Endothelial cell of umbilical vein (primary cell): ENCODE measurements around the gene TM9SF4. TPM values are rescaled to one million over a fixed set of nuclear protein-coding genes. Genes with fewer than 3 reads are reported as not detected.

Source experiments
- BruUV-seq: library from RNA; stranded (reverse); fragments of 400-500 nt; replicated peaks from 2 replicates; lab custom pipeline; 2021; lab: Mats Ljungman, UMichigan
- CTCF ChIA-PET: fragments of 300-600, 350-600 bp; sonication (Branson Sonifier 250); formaldehyde crosslinking; loops from one replicate; lab custom pipeline; 2021; ENCODE audit warnings: antibody characterized with exemption, inconsistent platforms; lab: Charles Lee
- POLR2A ChIA-PET: fragments of 300-600, 350-600 bp; sonication (Branson Sonifier 250); formaldehyde crosslinking; loops from one replicate; lab custom pipeline; 2021; ENCODE audit warnings: antibody characterized with exemption, inconsistent platforms; lab: Charles Lee
- DNase-seq: peaks from one replicate; pipeline ENCODE4 v3.0.0-alpha.2; 2011; ENCODE audit warnings: low read depth, low spot score
- FAIRE-seq: peaks from 2 replicates; lab custom pipeline; 2011; peaks lifted over from hg19 to GRCh38; lab: Jason Lieb, UNC
- H2AFZ ChIP-seq: 2 replicates; pipeline ENCODE4 v1.6.0; 2012; ENCODE audit warnings: low read depth, low read length, control low read depth, inconsistent platforms
- H3K27ac ChIP-seq: 2 replicates; pipeline ENCODE4 v1.5.1; 2011; ENCODE audit warnings: low read depth, mild to moderate bottlenecking, control low read depth, low read length, moderate library complexity; ENCODE audit not compliant: insufficient read depth
- H3K27me3 ChIP-seq, 2 experiments: 2 replicates each; pipeline versions ENCODE4 v1.6.0 to v1.6.1; 2011; ENCODE audit warnings: low read length in 2 of 2, mixed read lengths in 1 of 2; ENCODE audit not compliant: control insufficient read depth in 2 of 2, insufficient read depth in 2 of 2
- H3K36me3 ChIP-seq, 2 experiments: 2 replicates in 1 of 2; 3 replicates in 1 of 2; pipeline ENCODE4 v1.5.1; 2011; ENCODE audit warnings: low read length in 2 of 2, mild to moderate bottlenecking in 1 of 2, moderate library complexity in 1 of 2; ENCODE audit not compliant: control insufficient read depth in 2 of 2, insufficient read depth in 2 of 2; ENCODE audit errors: extremely low read depth in 1 of 2
- H3K4me1 ChIP-seq: 3 replicates; pipeline ENCODE4 v1.5.1; 2011; ENCODE audit warnings: mild to moderate bottlenecking, low read length; ENCODE audit not compliant: control insufficient read depth, insufficient read depth; ENCODE audit errors: extremely low read depth
- H3K4me2 ChIP-seq: 2 replicates; pipeline ENCODE4 v1.6.1; 2011; ENCODE audit warnings: low read length, control low read depth, mixed read lengths; ENCODE audit not compliant: insufficient read depth
- H3K4me3 ChIP-seq, 3 experiments: fragments of 200-600 bp in 1 of 3; sonication (generic), shearing (Covaris generic) in 1 of 3; replicated peaks in 1 of 3; 2 replicates each; pipeline ENCODE4 v1.5.1; 2011 to 2016; ENCODE audit warnings: control low read depth in 3 of 3, low read length in 3 of 3, mild to moderate bottlenecking in 2 of 3, inconsistent platforms in 1 of 3, low read depth in 1 of 3, moderate library complexity in 1 of 3; ENCODE audit not compliant: insufficient read depth in 1 of 3
- H3K79me2 ChIP-seq: 2 replicates; pipeline ENCODE4 v1.6.0; 2012; ENCODE audit warnings: low read length, inconsistent platforms; ENCODE audit not compliant: control insufficient read depth, insufficient read depth
- H3K9ac ChIP-seq: replicated peaks from 2 replicates; pipeline ENCODE3; 2011; ENCODE audit warnings: low read length, control low read depth; ENCODE audit not compliant: insufficient read depth; ENCODE audit errors: extremely low read depth
- H3K9me1 ChIP-seq: replicated peaks from 3 replicates; pipeline ENCODE4 v1.6.0; 2011; ENCODE audit warnings: mild to moderate bottlenecking, low read length; ENCODE audit not compliant: control insufficient read depth, insufficient read depth; ENCODE audit errors: extremely low read depth
- H3K9me3 ChIP-seq: replicated peaks from 2 replicates; pipeline ENCODE4 v1.5.1; 2012; ENCODE audit warnings: low read length, inconsistent platforms; ENCODE audit not compliant: control insufficient read depth, insufficient read depth
- H4K20me1 ChIP-seq: replicated peaks from 2 replicates; pipeline ENCODE3; 2011; ENCODE audit warnings: mild to moderate bottlenecking, low read length; ENCODE audit not compliant: control insufficient read depth, insufficient read depth; ENCODE audit errors: extremely low read depth
- EZH2 ChIP-seq: IDR thresholded peaks from 2 replicates; pipeline ENCODE4 v1.6.1; 2012; ENCODE audit warnings: borderline replicate concordance, low read depth, mild to moderate bottlenecking, moderate library complexity, low read length, inconsistent platforms; ENCODE audit not compliant: severe bottlenecking
- JUN ChIP-seq: IDR thresholded peaks from 2 replicates; pipeline ENCODE4 v1.6.1; 2011; ENCODE audit warnings: borderline replicate concordance, low read depth; ENCODE audit not compliant: insufficient read length, insufficient read depth
- MYC ChIP-seq: IDR thresholded peaks from one replicate; pipeline ENCODE4 v1.6.1; 2011; ENCODE audit warnings: mild to moderate bottlenecking, low read depth, low read length
- POLR2A ChIP-seq: IDR thresholded peaks from 2 replicates; pipeline ENCODE4 v1.6.1; 2012; ENCODE audit warnings: low read depth, mild to moderate bottlenecking, control low read depth, low read length
- dilution Hi-C: fragments of 300-500 bp; cut with MboI; formaldehyde crosslinking; loops from one replicate; pipeline ENCODE4 v1.15.0; 2019; ENCODE audit warnings: low sequenced_read_pairs; ENCODE audit not compliant: extremely low pct_ligation_motif_present
- intact Hi-C: fragments of 100-400 bp; cut with micrococcal nuclease; formaldehyde crosslinking; loops from one replicate; pipeline ENCODE4 v1.10.0; 2022
- polyA plus RNA-seq, 4 experiments: library from polyadenylated mRNA; depleted of rRNA in 3 of 4; stranded (reverse) in 3 of 4; unstranded in 1 of 4; fragments of >200 nt; gene quantifications; 2 replicates each; pipeline versions ENCODE4 v1.2.1 to v1.2.3, GENCODE V29; 2011 to 2012; ENCODE audit warnings: missing spikeins in 1 of 4
- total RNA-seq: library from RNA; stranded (reverse); gene quantifications from 2 replicates; pipeline ENCODE4 v1.2.3, GENCODE V29; 2021

Gene TM9SF4
- total and polyA plus RNA-seq, 2 donors (not counting 3 experiments of a cell fraction or from before 2014, with no cell fraction given) = 46.4 to 61.9 TPM

DNA sequence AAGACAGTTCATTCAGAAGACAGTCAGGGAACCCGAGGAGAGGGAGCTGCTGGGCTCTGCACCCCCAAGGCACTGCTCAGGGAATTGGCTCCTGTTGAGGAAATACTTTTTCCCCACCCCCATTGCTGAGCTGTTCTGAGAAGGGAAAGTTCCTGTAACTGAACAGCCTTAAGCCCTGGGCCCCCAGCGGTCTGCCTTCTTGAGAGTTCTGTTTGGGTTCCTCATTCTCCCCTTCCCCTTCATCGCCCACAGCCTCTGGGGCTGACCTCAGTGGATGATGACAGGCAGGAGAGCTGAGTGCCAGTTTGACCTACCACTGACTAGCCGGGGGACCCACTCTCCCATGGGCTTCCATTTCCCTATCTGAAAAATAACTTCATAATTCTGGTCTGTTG, 46.7 kb upstream of the TM9SF4 start:
- Histone ChIP-seq H3K4me3 (no peak overlapping the region), H4K20me1 (no peaks in the 10 kb centered on the region), H3K4me2 (no peak overlapping the region), H3K79me2 (no peaks in the 10 kb centered on the region), H2AFZ (no peak overlapping the region), H3K9ac (no peak overlapping the region), H3K9me1 (no peaks in the 10 kb centered on the region), H3K4me1 (no peaks in the 10 kb centered on the region), H3K27me3 (peaks cover 3 to 12% of the 10 kb centered on the region in 2 experiments), H3K27ac (no peak overlapping the region), H3K9me3 (no peaks in the 10 kb centered on the region), H3K36me3 (no peaks in the 10 kb centered on the region)
- no peak for DNase-seq
- intact Hi-C loops = no loop called here
- POLR2A ChIA-PET = no interaction called here
- FAIRE-seq = no peak
- CTCF ChIA-PET = no interaction called here
- BruUV-seq = no TSS peak
- dilution Hi-C loops = no loop called here
- no peak for TF ChIP-seq JUN

DNA sequence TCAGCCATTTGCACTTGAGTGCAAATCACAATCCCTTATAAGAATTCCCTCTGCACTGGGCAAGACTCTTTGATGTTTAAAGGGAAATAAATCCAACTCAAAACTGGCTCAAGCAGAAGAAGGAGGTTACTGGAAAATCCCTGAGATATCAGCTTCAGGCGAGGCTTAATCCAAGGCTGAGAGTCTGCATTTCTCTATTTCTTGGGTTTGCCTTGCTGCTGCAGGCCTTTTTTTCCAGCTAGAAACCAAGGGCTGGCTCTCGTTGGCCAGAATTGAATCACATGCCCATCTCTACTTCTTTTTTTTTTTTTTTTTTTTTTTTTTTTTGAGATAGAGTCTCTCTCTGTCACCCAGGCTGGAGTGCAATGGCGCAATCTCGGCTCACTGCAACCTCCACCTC, 45.8 kb upstream of the TM9SF4 start:
- H3K9me3 ChIP-seq = no peaks in the 10 kb centered on the region
- H3K9ac ChIP-seq = no peak overlapping the region
- no peaks in the 10 kb centered on the region for H3K4me1 ChIP-seq
- no peak overlapping the region for H3K27ac ChIP-seq
- TF ChIP-seq POLR2A (no peak), MYC (no peak), JUN (no peak), EZH2 (no peak)
- intact Hi-C loops (no loop called here), dilution Hi-C loops (no loop called here)
- FAIRE-seq = no peak
- H3K27me3 ChIP-seq = peaks cover 1 to 12% of the 10 kb centered on the region in 2 experiments
- H3K9me1 ChIP-seq = no peaks in the 10 kb centered on the region
- no peaks in the 10 kb centered on the region for H3K36me3 ChIP-seq
- BruUV-seq = no TSS peak
- H4K20me1 ChIP-seq = no peaks in the 10 kb centered on the region
- no peak overlapping the region for H3K4me3 ChIP-seq
- H2AFZ ChIP-seq = no peak overlapping the region
- DNase-seq = no peak
- ChIA-PET CTCF (no interaction called here), POLR2A (no interaction called here)
- H3K4me2 ChIP-seq = no peak overlapping the region
- H3K79me2 ChIP-seq = no peaks in the 10 kb centered on the region
